SU-DHL-6 (cell line): Measurements from ENCODE around the gene SUSD4.

Experiments
- H2AFZ ChIP-seq: fragments of 200-600 bp; sonication (generic); 2 replicates; pipeline ENCODE4 v1.6.1; 2014; ENCODE audit warnings: low read depth, mild to moderate bottlenecking, moderate library complexity, mixed read lengths, antibody characterized with exemption, low read length; ENCODE audit not compliant: severe bottlenecking
- H3F3A ChIP-seq: fragments of 200-600 bp; shearing (Covaris generic); 2 replicates; pipeline ENCODE4 v1.6.0; 2016; ENCODE audit warnings: antibody characterized with exemption, mild to moderate bottlenecking; ENCODE audit not compliant: insufficient read depth
- H3K27ac ChIP-seq: fragments of 200-600 bp; sonication (generic); 2 replicates; pipeline ENCODE4 v1.5.1; 2016; ENCODE audit warnings: low read depth, mild to moderate bottlenecking, low read length, moderate library complexity, mixed read lengths
- H3K27me3 ChIP-seq: fragments of 200-600 bp; sonication (generic), shearing (Covaris generic); 2 replicates; pipeline ENCODE4 v1.6.0; 2014; ENCODE audit warnings: mild to moderate bottlenecking, low read length
- H3K36me3 ChIP-seq: fragments of 200-600 bp; sonication (generic); 2 replicates; pipeline ENCODE4 v1.6.1; 2014; ENCODE audit warnings: mild to moderate bottlenecking, low read length, mixed read lengths
- H3K4me2 ChIP-seq: fragments of 300-600, 200-600 bp; shearing (Covaris generic), sonication (generic); 2 replicates; pipeline ENCODE4 v1.6.0; 2014; ENCODE audit warnings: low read length, low read depth, mild to moderate bottlenecking; ENCODE audit not compliant: poor library complexity, severe bottlenecking
- H3K4me3 ChIP-seq: fragments of 200-600 bp; sonication (generic); 2 replicates; pipeline ENCODE4 v1.5.1; 2014; ENCODE audit warnings: antibody characterized with exemption, low read length, mild to moderate bottlenecking, mixed read lengths; ENCODE audit not compliant: insufficient read depth, poor library complexity, severe bottlenecking
- H3K79me2 ChIP-seq: fragments of 200-600 bp; sonication (generic); 2 replicates; pipeline ENCODE4 v1.6.1; 2014; ENCODE audit warnings: mild to moderate bottlenecking, low read length, moderate library complexity; ENCODE audit not compliant: insufficient read depth
- H3K9ac ChIP-seq: fragments of 200-600 bp; sonication (generic); 2 replicates; pipeline ENCODE4 v1.7.0; 2014; ENCODE audit warnings: mild to moderate bottlenecking, low read length
- H3K9me2 ChIP-seq: fragments of 200-600 bp; sonication (generic); replicated peaks from 2 replicates; pipeline ENCODE4 v1.6.1; 2014; ENCODE audit warnings: low read length; ENCODE audit not compliant: insufficient read depth
- H3K9me3 ChIP-seq: fragments of 200-600 bp; sonication (generic); 2 replicates; pipeline ENCODE4 v1.6.1; 2014; ENCODE audit warnings: low read length, mixed read lengths; ENCODE audit not compliant: insufficient read depth
- H4K20me1 ChIP-seq: fragments of 200-600 bp; sonication (generic); 2 replicates; pipeline ENCODE4 v1.6.1; 2014; ENCODE audit warnings: low read depth, mild to moderate bottlenecking, antibody characterized with exemption, low read length, moderate library complexity, mixed read lengths
- CTCF ChIP-seq: fragments of 200-600 bp; sonication (generic); IDR thresholded peaks from one replicate; pipeline ENCODE4 v1.5.1; 2017; ENCODE audit warnings: antibody characterized with exemption, mild to moderate bottlenecking, low read length, moderate library complexity; ENCODE audit not compliant: insufficient read depth, poor library complexity, severe bottlenecking
- EZH2phosphoT487 ChIP-seq: fragments of 200-600 bp; sonication (generic), shearing (Covaris generic); conservative IDR thresholded peaks from 2 replicates; pipeline ENCODE4 v1.6.1; 2018; ENCODE audit warnings: mild to moderate bottlenecking, antibody characterized with exemption, low read length, moderate library complexity, mixed read lengths

The SUSD4 gene

GRCh38 chr1:223312705-223313414 lies 51.1 kb downstream of the SUSD4 start:
- H3K79me2 ChIP-seq = no peaks in the 10 kb centered on the region
- no peak overlapping the region for H2AFZ ChIP-seq
- H3K4me3 ChIP-seq = no peak overlapping the region
- H3K9me2 ChIP-seq = no peaks in the 10 kb centered on the region
- no peak overlapping the region for H3K27ac ChIP-seq
- H3K9ac ChIP-seq = no peak overlapping the region
- H3K9me3 ChIP-seq = no peaks in the 10 kb centered on the region
- no peak for TF ChIP-seq EZH2phosphoT487
- TF ChIP-seq CTCF = no peak
- no peaks in the 10 kb centered on the region for H3F3A ChIP-seq
- no peak overlapping the region for H3K4me2 ChIP-seq
- no peaks in the 10 kb centered on the region for H4K20me1 ChIP-seq
- no peaks in the 10 kb centered on the region for H3K27me3 ChIP-seq
- no peaks in the 10 kb centered on the region for H3K36me3 ChIP-seq

DNA sequence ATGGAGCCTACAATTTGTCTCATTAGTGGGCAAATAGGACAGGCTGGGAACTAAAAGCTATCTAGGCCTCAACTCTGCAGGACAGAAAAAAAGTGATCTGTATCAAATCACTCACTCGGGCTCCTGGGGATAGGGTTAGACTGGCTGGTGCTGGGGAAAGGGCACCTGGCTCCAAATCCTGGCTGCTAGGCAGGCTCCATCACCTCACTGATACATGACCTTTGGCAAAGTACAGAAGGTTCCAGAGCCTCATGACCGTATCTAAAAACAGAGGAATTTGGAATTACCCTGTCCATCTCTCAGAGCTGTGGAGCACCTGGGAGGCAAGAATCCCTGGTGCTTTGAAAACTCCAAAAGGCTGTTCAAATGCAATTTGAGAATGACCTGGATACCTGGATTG lies 51.7 kb downstream of the SUSD4 start:
- Histone ChIP-seq H3K4me2 (no peak overlapping the region), H3K9me2 (no peaks in the 10 kb centered on the region), H3K27me3 (no peaks in the 10 kb centered on the region), H3K9me3 (no peaks in the 10 kb centered on the region), H3K36me3 (no peaks in the 10 kb centered on the region), H3K27ac (no peak overlapping the region), H3K9ac (no peak overlapping the region), H2AFZ (no peak overlapping the region), H3K79me2 (no peaks in the 10 kb centered on the region), H3K4me3 (no peak overlapping the region), H4K20me1 (no peaks in the 10 kb centered on the region), H3F3A (no peaks in the 10 kb centered on the region)
- TF ChIP-seq EZH2phosphoT487 (no peak), CTCF (no peak)

GRCh38 chr1:223311826-223312225 lies 52.1 kb downstream of the SUSD4 start:
- TF ChIP-seq EZH2phosphoT487 = no peak
- no peak for TF ChIP-seq CTCF
- H3K4me3 ChIP-seq = no peak overlapping the region
- H3K9me3 ChIP-seq = no peaks in the 10 kb centered on the region
- no peaks in the 10 kb centered on the region for H3K79me2 ChIP-seq
- H3F3A ChIP-seq = no peaks in the 10 kb centered on the region
- H3K27ac ChIP-seq = no peak overlapping the region
- H3K9ac ChIP-seq = no peak overlapping the region
- no peak overlapping the region for H3K4me2 ChIP-seq
- H3K27me3 ChIP-seq = no peaks in the 10 kb centered on the region
- H2AFZ ChIP-seq = no peak overlapping the region
- H4K20me1 ChIP-seq = no peaks in the 10 kb centered on the region
- no peaks in the 10 kb centered on the region for H3K9me2 ChIP-seq
- H3K36me3 ChIP-seq = no peaks in the 10 kb centered on the region
